ENCODE measurements around the gene TMEM91.
"Not testable (repeated sequence)": the region's sequence is repeated elsewhere in the genome, so short reads cannot be mapped to it uniquely, and the experiment has no call there.

TMEM91 gene

GRCh38 chr19:41366089-41366488, 10.2 kb upstream of the TMEM91 start:
- DNase-seq (ENCODE audit: low read depth, low spot score) = no peak
- no peak overlapping the region for H3K4me3 ChIP-seq
- H3K27ac ChIP-seq = no peak overlapping the region
- no peak overlapping the region for H3K9ac ChIP-seq (ENCODE audit: insufficient read length)
- no peaks in the 10 kb centered on the region for H3K36me3 ChIP-seq (ENCODE audit: insufficient read depth, low read length)
- H3K9me3 ChIP-seq (ENCODE audit: low read depth, low read length) = no peaks in the 10 kb centered on the region
- TF ChIP-seq POLR2AphosphoS5 (IDR thresholded peaks at IDR 0.05; ENCODE audit: borderline replicate concordance, low read depth, low read length) = no peak
- no peak for TF ChIP-seq EZH2 (IDR thresholded peaks at IDR 0.05)

GRCh38 chr19:41367848-41368301, 8.5 kb upstream of the TMEM91 start:
- TF ChIP-seq FOXP2 (optimal IDR thresholded peaks at IDR 0.05; ENCODE audit: control extremely low read depth, extremely low read length, insufficient read depth) = no peak
- TF ChIP-seq POLR2AphosphoS5 (IDR thresholded peaks at IDR 0.05; ENCODE audit: borderline replicate concordance, low read depth, low read length) = no peak
- TF ChIP-seq EZH2 (IDR thresholded peaks at IDR 0.05) = no peak
- H3K36me3 ChIP-seq (ENCODE audit: insufficient read depth, low read length) = no peaks in the 10 kb centered on the region
- no peaks in the 10 kb centered on the region for H3K9me3 ChIP-seq (ENCODE audit: low read depth, low read length)
- H3K27ac ChIP-seq = no peak overlapping the region; the same call in 1 of the 2 replicates
- no peak for DNase-seq (ENCODE audit: low read depth, low spot score)
- no peak overlapping the region for H3K4me3 ChIP-seq
- no peak overlapping the region for H3K9ac ChIP-seq (ENCODE audit: insufficient read length)

- no peak overlapping the region for H3K27ac ChIP-seq
- no peak overlapping the region for H3K9ac ChIP-seq (ENCODE audit: insufficient read length)
- H3K9me3 ChIP-seq (ENCODE audit: low read depth, low read length) = no peaks in the 10 kb centered on the region
- H3K4me3 ChIP-seq = no peak overlapping the region
- H3K36me3 ChIP-seq (ENCODE audit: insufficient read depth, low read length) = no peaks in the 10 kb centered on the region
- TF ChIP-seq EZH2 (IDR thresholded peaks at IDR 0.05) (no peak), FOXP2 (optimal IDR thresholded peaks at IDR 0.05; ENCODE audit: control extremely low read depth, extremely low read length, insufficient read depth) (no peak), POLR2AphosphoS5 (IDR thresholded peaks at IDR 0.05; ENCODE audit: borderline replicate concordance, low read depth, low read length) (no peak)
- no peak for DNase-seq (ENCODE audit: low read depth, low spot score)
Measured at GRCh38 chr19:41369769-41370168, 6.6 kb upstream of the TMEM91 start.

- not testable (repeated sequence) for H3K36me3 ChIP-seq (ENCODE audit: insufficient read depth, low read length); H3K27ac ChIP-seq; DNase-seq (ENCODE audit: low read depth, low spot score); H3K4me3 ChIP-seq; H3K9ac ChIP-seq (ENCODE audit: insufficient read length); H3K9me3 ChIP-seq (ENCODE audit: low read depth, low read length)
Measured at GRCh38 chr19:41371119-41371518, 5.2 kb upstream of the TMEM91 start.

- TF ChIP-seq EZH2 (IDR thresholded peaks at IDR 0.05) (no peak), POLR2AphosphoS5 (IDR thresholded peaks at IDR 0.05; ENCODE audit: borderline replicate concordance, low read depth, low read length) (no peak), FOXP2 (optimal IDR thresholded peaks at IDR 0.05; ENCODE audit: control extremely low read depth, extremely low read length, insufficient read depth) (no peak)
- Histone ChIP-seq H3K27ac (no peak overlapping the region), H3K36me3 (ENCODE audit: insufficient read depth, low read length) (no peaks in the 10 kb centered on the region), H3K9me3 (ENCODE audit: low read depth, low read length) (no peaks in the 10 kb centered on the region), H3K4me3 (no peak overlapping the region), H3K9ac (ENCODE audit: insufficient read length) (no peak overlapping the region)
- DNase-seq (ENCODE audit: low read depth, low spot score) = no peak
Measured at GRCh38 chr19:41371541-41371940, 4.8 kb upstream of the TMEM91 start.

GRCh38 chr19:41372501-41372900, 3.8 kb upstream of the TMEM91 start:
- TF ChIP-seq POLR2AphosphoS5 (IDR thresholded peaks at IDR 0.05; ENCODE audit: borderline replicate concordance, low read depth, low read length) (no peak), FOXP2 (optimal IDR thresholded peaks at IDR 0.05; ENCODE audit: control extremely low read depth, extremely low read length, insufficient read depth) (no peak), EZH2 (IDR thresholded peaks at IDR 0.05) (no peak)
- Histone ChIP-seq H3K9me3 (ENCODE audit: low read depth, low read length) (no peaks in the 10 kb centered on the region), H3K27ac (peak overlapping the region; percentile 46; the same call in 1 of the 2 replicates), H3K36me3 (ENCODE audit: insufficient read depth, low read length) (no peaks in the 10 kb centered on the region), H3K4me3 (no peak overlapping the region), H3K9ac (ENCODE audit: insufficient read length) (no peak overlapping the region)
- no peak for DNase-seq (ENCODE audit: low read depth, low spot score)

- Histone ChIP-seq H3K27ac (peak overlapping the region; percentile 85), H3K9me3 (ENCODE audit: low read depth, low read length) (no peaks in the 10 kb centered on the region), H3K36me3 (ENCODE audit: insufficient read depth, low read length) (no peaks in the 10 kb centered on the region), H3K9ac (ENCODE audit: insufficient read length) (no peak overlapping the region), H3K4me3 (peak overlapping the region; percentile 21)
- TF ChIP-seq FOXP2 (optimal IDR thresholded peaks at IDR 0.05; ENCODE audit: control extremely low read depth, extremely low read length, insufficient read depth) = no peak
- TF ChIP-seq POLR2AphosphoS5 (IDR thresholded peaks at IDR 0.05; ENCODE audit: borderline replicate concordance, low read depth, low read length) = peak; percentile 41; the same call in 1 of the 2 replicates
- TF ChIP-seq EZH2 (IDR thresholded peaks at IDR 0.05) = no peak
- no peak for DNase-seq (ENCODE audit: low read depth, low spot score)
Measured at GRCh38 chr19:41373993-41374392, 2.3 kb upstream of the TMEM91 start.

GRCh38 chr19:41376998-41377365, 649 bp downstream of the TMEM91 start:
- Histone ChIP-seq H3K4me3 (peak overlapping the region; percentile 89), H3K9ac (ENCODE audit: insufficient read length) (peak overlapping the region; percentile 63), H3K36me3 (ENCODE audit: insufficient read depth, low read length) (no peaks in the 10 kb centered on the region), H3K27ac (no peak overlapping the region), H3K9me3 (ENCODE audit: low read depth, low read length) (no peaks in the 10 kb centered on the region)
- DNase-seq (ENCODE audit: low read depth, low spot score) = no peak
- no peak for TF ChIP-seq FOXP2 (optimal IDR thresholded peaks at IDR 0.05; ENCODE audit: control extremely low read depth, extremely low read length, insufficient read depth)
- TF ChIP-seq POLR2AphosphoS5 (IDR thresholded peaks at IDR 0.05; ENCODE audit: borderline replicate concordance, low read depth, low read length) = peak; percentile 1; the same call in 1 of the 2 replicates

- H3K9ac ChIP-seq (ENCODE audit: insufficient read length) = no peak overlapping the region
- no peak for DNase-seq (ENCODE audit: low read depth, low spot score)
- no peak overlapping the region for H3K27ac ChIP-seq
- H3K4me3 ChIP-seq = no peak overlapping the region
- H3K36me3 ChIP-seq (ENCODE audit: insufficient read depth, low read length) = no peaks in the 10 kb centered on the region
- no peak for TF ChIP-seq POLR2AphosphoS5 (IDR thresholded peaks at IDR 0.05; ENCODE audit: borderline replicate concordance, low read depth, low read length)
- no peak for TF ChIP-seq EZH2 (IDR thresholded peaks at IDR 0.05)
- no peak for TF ChIP-seq FOXP2 (optimal IDR thresholded peaks at IDR 0.05; ENCODE audit: control extremely low read depth, extremely low read length, insufficient read depth)
- H3K9me3 ChIP-seq (ENCODE audit: low read depth, low read length) = no peaks in the 10 kb centered on the region
Measured at GRCh38 chr19:41377977-41378709, 1.8 kb downstream of the TMEM91 start.

- not testable (repeated sequence) for H3K4me3 ChIP-seq
Measured at GRCh38 chr19:41381536-41381935, 5.2 kb downstream of the TMEM91 start.

More at GRCh38 chr19:41381536-41381935, 5.2 kb downstream of the TMEM91 start:
- H3K36me3 ChIP-seq (ENCODE audit: insufficient read depth, low read length); H3K9ac ChIP-seq (ENCODE audit: insufficient read length); DNase-seq (ENCODE audit: low read depth, low spot score); H3K27ac ChIP-seq; H3K9me3 ChIP-seq (ENCODE audit: low read depth, low read length): not testable (repeated sequence)
